Esophagus squamous epithelium (tissue), 5 donors: ENCODE results near the gene SMIM28. TPM values are rescaled to one million over a fixed set of nuclear protein-coding genes. Genes with fewer than 3 reads are reported as not detected.

ENCODE experiments used
- DNase-seq: peaks from one replicate; lab custom pipeline; 2025; lab: John Stamatoyannopoulos, UW
- H3K27ac ChIP-seq, 4 donors: fragments of 200-600 bp; sonication (generic); one replicate each; pipeline ENCODE4 v1.5.1; 2016 to 2019; ENCODE audit warnings: mild to moderate bottlenecking in 1 of 4
- H3K27me3 ChIP-seq, 4 donors: fragments of 200-600 bp; sonication (generic); 1 replicate in 3 of 4; 2 replicates in 1 of 4; pipeline versions ENCODE4 v1.5.1 to v1.6.0; 2017 to 2021; ENCODE audit warnings: antibody characterized with exemption in 1 of 4
- H3K36me3 ChIP-seq, 3 donors: fragments of 200-600 bp; sonication (generic); one replicate each; pipeline ENCODE4 v1.5.1; 2016 to 2019
- H3K4me1 ChIP-seq, 3 donors: fragments of 200-600 bp; sonication (generic); one replicate each; pipeline ENCODE4 v1.5.1; 2017 to 2019
- H3K4me3 ChIP-seq, 4 donors: fragments of 200-600 bp; sonication (generic); 1 replicate in 3 of 4; 2 replicates in 1 of 4; pipeline ENCODE4 v1.5.1; 2016 to 2019; ENCODE audit warnings: mild to moderate bottlenecking in 2 of 4, moderate library complexity in 1 of 4
- H3K9me3 ChIP-seq, 3 donors: fragments of 200-600 bp; sonication (generic); one replicate each; pipeline ENCODE4 v1.5.1; 2016 to 2019
- CTCF ChIP-seq, 6 experiments: fragments of 450-650 bp in 4 of 6; fragments of 200-600 bp in 2 of 6; sonication (generic) in 2 of 6; IDR thresholded peaks; one replicate each; pipeline ENCODE4 v1.5.1; 2016 to 2019; ENCODE audit warnings: antibody characterized with exemption in 6 of 6, mild to moderate bottlenecking in 4 of 6, moderate library complexity in 4 of 6
- POLR2A ChIP-seq, 4 donors: fragments of 450-650 bp; IDR thresholded peaks; one replicate each; pipeline ENCODE4 v1.6.1; 2017; ENCODE audit warnings: antibody characterized with exemption in 4 of 4, mild to moderate bottlenecking in 4 of 4, moderate library complexity in 3 of 4
- WGBS, 2 donors: methylation state at CpG; one replicate each; pipeline ENCODE4 v1.1.5; 2018; 5-methylcytosine and 5-hydroxymethylcytosine counted together
- intact Hi-C: fragments of 100-400 bp; cut with DNase I; formaldehyde crosslinking; loops from one replicate; pipeline ENCODE4 v1.15.0; 2022
- total RNA-seq, 4 donors: library from RNA; depleted of rRNA; stranded (reverse); fragments of >200 nt; gene quantifications; one replicate each; pipeline ENCODE4 v1.1.0, GENCODE V29; 2016
- donor health status: DM: yes; HTN: yes; CAD: no.

The SMIM28 gene
- total RNA-seq, 4 donors from 2014 or later, result not detected

GRCh38 chr6:138378463-138378862 is 758 bp downstream of the SMIM28 start:
- no peak for DNase-seq
- Histone ChIP-seq H3K4me1 (no peaks in the 10 kb centered on the region), H3K9me3 (no peaks in the 10 kb centered on the region), H3K27ac (no peak overlapping the region), H3K36me3 (no peaks in the 10 kb centered on the region), H3K27me3 (no peaks in the 10 kb centered on the region), H3K4me3 (no peak overlapping the region)
- intact Hi-C loops, result no loop called here
- WGBS, 2 donors, result 65 to 78% methylated on average over 4 of the region's 4 CpGs
- TF ChIP-seq CTCF (IDR thresholded peaks at IDR 0.05) (no peak), POLR2A (IDR thresholded peaks at IDR 0.05) (no peak)

GRCh38 chr6:138382498-138383265 is 5.0 kb downstream of the SMIM28 start:
- H3K27ac ChIP-seq, result no peak overlapping the region
- no peaks in the 10 kb centered on the region for H3K9me3 ChIP-seq
- H3K4me1 ChIP-seq, result no peaks in the 10 kb centered on the region
- no peaks in the 10 kb centered on the region for H3K27me3 ChIP-seq
- H3K4me3 ChIP-seq, result no peak overlapping the region
- no peak for DNase-seq
- H3K36me3 ChIP-seq, result no peaks in the 10 kb centered on the region
- no peak for TF ChIP-seq POLR2A (IDR thresholded peaks at IDR 0.05)
- no peak for TF ChIP-seq CTCF (IDR thresholded peaks at IDR 0.05)
- intact Hi-C loops, result no loop called here
- 43 to 90% methylated on average over 1 to 6 of the region's 8 CpGs for WGBS, 2 donors

GRCh38 chr6:138383776-138384175 is 6.1 kb downstream of the SMIM28 start:
- no peak overlapping the region for H3K4me3 ChIP-seq
- H3K9me3 ChIP-seq, result no peaks in the 10 kb centered on the region
- no peak for TF ChIP-seq POLR2A (IDR thresholded peaks at IDR 0.05)
- no peak for TF ChIP-seq CTCF (IDR thresholded peaks at IDR 0.05)
- no peaks in the 10 kb centered on the region for H3K4me1 ChIP-seq
- no peaks in the 10 kb centered on the region for H3K27me3 ChIP-seq
- no peaks in the 10 kb centered on the region for H3K36me3 ChIP-seq
- 62 to 80% methylated on average over 3 of the region's 3 CpGs for WGBS, 2 donors
- intact Hi-C loops, result no loop called here
- DNase-seq, result no peak
- no peak overlapping the region for H3K27ac ChIP-seq

GRCh38 chr6:138386897-138387296 is 9.2 kb downstream of the SMIM28 start:
- no peak for DNase-seq
- 88 to 91% methylated on average over 3 of the region's 3 CpGs for WGBS, 2 donors
- H3K27ac ChIP-seq, result no peak overlapping the region
- H3K4me3 ChIP-seq, result no peak overlapping the region
- TF ChIP-seq POLR2A (IDR thresholded peaks at IDR 0.05) (no peak), CTCF (IDR thresholded peaks at IDR 0.05) (no peak)
- H3K36me3 ChIP-seq, result no peaks in the 10 kb centered on the region
- H3K27me3 ChIP-seq, result peaks cover 0 to 5% (median 0%) of the 10 kb centered on the region in 4 donors
- H3K4me1 ChIP-seq, result no peaks in the 10 kb centered on the region
- no peaks in the 10 kb centered on the region for H3K9me3 ChIP-seq
- intact Hi-C loops, result no loop called here

GRCh38 chr6:138387577-138388368 is 10.1 kb downstream of the SMIM28 start:
- no peak for DNase-seq
- TF ChIP-seq CTCF (IDR thresholded peaks at IDR 0.05) (no peak), POLR2A (IDR thresholded peaks at IDR 0.05) (no peak)
- Histone ChIP-seq H3K27ac (no peak overlapping the region), H3K4me3 (no peak overlapping the region), H3K4me1 (no peaks in the 10 kb centered on the region), H3K36me3 (no peaks in the 10 kb centered on the region), H3K27me3 (peaks cover 0 to 5% (median 0%) of the 10 kb centered on the region in 4 donors), H3K9me3 (no peaks in the 10 kb centered on the region)
- 74 to 78% methylated on average over 8 of the region's 8 CpGs for WGBS, 2 donors
- intact Hi-C loops, result no loop called here
